ENCODE data around the gene CMTM6.

- no peak for TF ChIP-seq PREB (CRISPR knock-in tag; IDR thresholded peaks at IDR 0.05)
- no peak for TF ChIP-seq MCM7 (IDR thresholded peaks at IDR 0.05)
- TF ChIP-seq RAD21 (CRISPR knock-in tag; conservative IDR thresholded peaks at IDR 0.05 in 1 of 2, IDR thresholded peaks at IDR 0.05 in 1 of 2) = no peak
- TF ChIP-seq E4F1 (CRISPR knock-in tag; IDR thresholded peaks at IDR 0.05; ENCODE audit: borderline replicate concordance) = no peak
- no peak for TF ChIP-seq TEAD4 (IDR thresholded peaks at IDR 0.05; ENCODE audit: low read length)
- no peak for TF ChIP-seq TEAD4 (CRISPR knock-in tag; IDR thresholded peaks at IDR 0.05; ENCODE audit: borderline replicate concordance)
- TF ChIP-seq ZNF274 (IDR thresholded peaks at IDR 0.05; ENCODE audit: borderline replicate concordance, low read depth, low read length) = no peak
- TF ChIP-seq AFF4 (CRISPR knock-in tag; IDR thresholded peaks at IDR 0.05) = no peak
- TF ChIP-seq CHD2 (IDR thresholded peaks at IDR 0.05; ENCODE audit: low read depth, low read length) = no peak
- TF ChIP-seq TCFL5 (CRISPR knock-in tag; conservative IDR thresholded peaks at IDR 0.05) = no peak
- TF ChIP-seq CHD7 (IDR thresholded peaks at IDR 0.05; ENCODE audit: low read depth, low read length) = no peak
- no peak for TF ChIP-seq CBFA2T3 (IDR thresholded peaks at IDR 0.05)
- TF ChIP-seq CHD4 (IDR thresholded peaks at IDR 0.05; ENCODE audit: insufficient read depth, insufficient replicate concordance, low read depth, low read length, poor library complexity, severe bottlenecking) = no peak
- TF ChIP-seq DDX20 (tag; IDR thresholded peaks at IDR 0.05; ENCODE audit: low read depth) = no peak
- TF ChIP-seq MAZ (CRISPR knock-in tag; conservative IDR thresholded peaks at IDR 0.05 in 1 of 2, IDR thresholded peaks at IDR 0.05 in 1 of 2) = no peak
These were observed 63.9 kb downstream of the CMTM6 start for GRCh38 chr3:32438596-32439344.

Measured in K562 (cell line).